GM12872 (cell line): Measurements from ENCODE around the gene SOX5.

Source experiments
- TF ChIP-seq, protein P1 (sequence below): IDR thresholded peaks from 3 replicates; pipeline ENCODE4 v1.5.1; 2011; ENCODE audit warnings: low read depth, mild to moderate bottlenecking, low read length, moderate library complexity; ENCODE audit not compliant: insufficient read depth

The SOX5 gene

DNA sequence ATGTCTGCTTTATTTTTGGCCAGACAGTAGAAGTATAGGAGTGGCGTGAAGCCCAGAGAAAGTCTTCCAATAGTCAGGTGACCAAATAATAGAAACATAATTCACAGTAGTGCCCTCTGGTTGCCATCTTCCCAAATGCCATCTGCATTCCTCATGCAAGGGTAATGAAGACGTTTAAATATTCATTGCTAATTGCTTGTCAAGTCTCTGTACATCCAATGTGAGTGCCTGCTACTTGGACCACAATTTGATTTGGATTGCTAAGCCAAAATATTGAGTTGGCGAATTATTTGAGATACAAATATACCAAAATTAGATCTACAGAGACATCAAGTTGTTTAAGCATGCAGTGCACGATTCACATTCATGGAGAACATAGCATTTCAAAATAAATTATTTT is 402.7 kb downstream of the SOX5 start:
- TF ChIP-seq, protein P1, sequence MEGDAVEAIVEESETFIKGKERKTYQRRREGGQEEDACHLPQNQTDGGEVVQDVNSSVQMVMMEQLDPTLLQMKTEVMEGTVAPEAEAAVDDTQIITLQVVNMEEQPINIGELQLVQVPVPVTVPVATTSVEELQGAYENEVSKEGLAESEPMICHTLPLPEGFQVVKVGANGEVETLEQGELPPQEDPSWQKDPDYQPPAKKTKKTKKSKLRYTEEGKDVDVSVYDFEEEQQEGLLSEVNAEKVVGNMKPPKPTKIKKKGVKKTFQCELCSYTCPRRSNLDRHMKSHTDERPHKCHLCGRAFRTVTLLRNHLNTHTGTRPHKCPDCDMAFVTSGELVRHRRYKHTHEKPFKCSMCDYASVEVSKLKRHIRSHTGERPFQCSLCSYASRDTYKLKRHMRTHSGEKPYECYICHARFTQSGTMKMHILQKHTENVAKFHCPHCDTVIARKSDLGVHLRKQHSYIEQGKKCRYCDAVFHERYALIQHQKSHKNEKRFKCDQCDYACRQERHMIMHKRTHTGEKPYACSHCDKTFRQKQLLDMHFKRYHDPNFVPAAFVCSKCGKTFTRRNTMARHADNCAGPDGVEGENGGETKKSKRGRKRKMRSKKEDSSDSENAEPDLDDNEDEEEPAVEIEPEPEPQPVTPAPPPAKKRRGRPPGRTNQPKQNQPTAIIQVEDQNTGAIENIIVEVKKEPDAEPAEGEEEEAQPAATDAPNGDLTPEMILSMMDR, result no peak

DNA sequence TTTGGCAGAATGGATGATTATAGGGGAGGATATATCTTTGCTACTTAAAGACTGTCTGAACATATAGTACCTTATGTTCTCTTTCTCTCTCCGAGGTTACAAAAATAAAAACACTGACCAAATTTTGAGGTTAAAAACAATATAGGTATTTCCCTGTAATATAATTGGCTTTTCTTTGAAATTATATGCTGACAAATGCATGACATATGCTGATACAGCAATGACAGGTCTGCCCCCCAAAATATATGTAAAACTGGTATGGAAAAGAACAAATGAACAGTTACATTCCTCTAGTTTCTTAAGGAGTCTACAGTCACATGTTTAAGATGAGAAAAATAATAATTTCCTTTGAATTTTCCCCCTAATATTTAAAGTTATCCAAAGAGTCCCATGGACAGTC is 405.7 kb downstream of the SOX5 start:
- TF ChIP-seq, protein P1, result no peak

- TF ChIP-seq, protein P1, result no peak
Observed at GRCh38 chr12:23542187-23542586, 407.3 kb downstream of the SOX5 start.

- TF ChIP-seq, protein P1, result no peak
Observed at GRCh38 chr12:23540572-23540971, 408.9 kb downstream of the SOX5 start.

DNA sequence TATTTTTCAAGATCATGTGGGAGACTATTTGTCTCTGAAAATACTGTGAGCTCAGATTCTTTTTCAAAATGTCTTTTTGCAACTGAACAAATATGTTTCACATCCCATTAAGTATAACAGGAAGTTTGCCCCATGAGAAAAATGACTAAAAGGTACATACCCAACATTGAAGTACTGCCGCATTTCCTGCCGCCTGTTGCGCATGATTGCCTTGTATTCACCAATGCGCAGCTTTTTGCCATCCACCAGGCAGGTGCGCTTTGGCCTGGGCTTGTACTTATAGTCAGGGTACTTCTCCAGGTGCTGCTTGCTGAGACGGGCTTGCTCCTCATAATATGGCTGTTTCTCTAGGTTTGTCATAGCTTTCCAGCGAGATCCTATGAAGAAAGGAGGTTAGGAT is 413.2 kb downstream of the SOX5 start:
- TF ChIP-seq, protein P1, result no peak

DNA sequence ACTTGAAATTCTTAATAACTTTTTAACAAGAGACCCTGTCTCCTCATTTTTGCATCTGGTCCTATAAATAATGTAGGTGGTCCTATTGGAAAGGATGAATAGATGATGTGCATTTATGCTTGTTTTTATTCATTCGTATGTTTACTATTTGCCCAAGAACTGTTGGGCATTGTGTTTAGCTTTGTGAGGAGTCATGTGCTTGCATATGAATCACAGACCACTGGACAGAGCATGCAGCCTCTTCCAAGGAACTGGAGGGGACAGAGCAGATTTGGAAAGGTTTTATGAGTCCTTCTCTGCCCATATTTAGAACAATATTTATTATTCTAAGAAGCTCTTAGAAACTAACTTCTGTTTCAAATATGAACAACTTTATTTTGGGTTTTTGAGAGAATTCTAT is 414.0 kb downstream of the SOX5 start:
- TF ChIP-seq, protein P1, result no peak

- TF ChIP-seq, protein P1, result no peak
Observed at GRCh38 chr12:23534196-23534595, 415.3 kb downstream of the SOX5 start.

GRCh38 chr12:23533699-23534098 is 415.8 kb downstream of the SOX5 start:
- TF ChIP-seq, protein P1, result no peak
